Measurements from ENCODE around the gene GATAD2A.
"Not testable (repeated sequence)": the region's sequence is repeated elsewhere in the genome, so short reads cannot be mapped to it uniquely, and the experiment has no call there.

GATAD2A gene

DNA sequence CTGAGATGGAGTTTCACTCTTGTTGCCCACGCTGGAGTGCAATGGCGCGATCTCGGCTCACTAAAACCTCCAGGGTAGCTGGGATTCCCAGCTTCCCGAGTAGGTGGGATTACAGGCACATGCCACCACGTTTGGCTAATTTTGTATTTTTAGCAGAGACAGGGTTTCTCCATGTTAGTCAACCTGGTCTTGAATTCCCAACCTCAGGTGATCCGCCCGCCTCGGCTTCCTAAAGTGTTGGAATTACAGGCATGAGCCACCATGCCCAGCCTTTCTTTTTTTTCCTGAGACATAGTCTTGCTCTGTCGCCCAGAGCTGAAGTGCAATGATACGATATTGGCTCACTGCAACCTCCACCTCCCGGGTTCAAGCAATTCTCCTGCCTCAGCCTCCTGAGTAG, 25.2 kb upstream of the GATAD2A start:
- H3K27ac ChIP-seq (ENCODE audit: low read depth, low read length), result not testable (repeated sequence)

DNA sequence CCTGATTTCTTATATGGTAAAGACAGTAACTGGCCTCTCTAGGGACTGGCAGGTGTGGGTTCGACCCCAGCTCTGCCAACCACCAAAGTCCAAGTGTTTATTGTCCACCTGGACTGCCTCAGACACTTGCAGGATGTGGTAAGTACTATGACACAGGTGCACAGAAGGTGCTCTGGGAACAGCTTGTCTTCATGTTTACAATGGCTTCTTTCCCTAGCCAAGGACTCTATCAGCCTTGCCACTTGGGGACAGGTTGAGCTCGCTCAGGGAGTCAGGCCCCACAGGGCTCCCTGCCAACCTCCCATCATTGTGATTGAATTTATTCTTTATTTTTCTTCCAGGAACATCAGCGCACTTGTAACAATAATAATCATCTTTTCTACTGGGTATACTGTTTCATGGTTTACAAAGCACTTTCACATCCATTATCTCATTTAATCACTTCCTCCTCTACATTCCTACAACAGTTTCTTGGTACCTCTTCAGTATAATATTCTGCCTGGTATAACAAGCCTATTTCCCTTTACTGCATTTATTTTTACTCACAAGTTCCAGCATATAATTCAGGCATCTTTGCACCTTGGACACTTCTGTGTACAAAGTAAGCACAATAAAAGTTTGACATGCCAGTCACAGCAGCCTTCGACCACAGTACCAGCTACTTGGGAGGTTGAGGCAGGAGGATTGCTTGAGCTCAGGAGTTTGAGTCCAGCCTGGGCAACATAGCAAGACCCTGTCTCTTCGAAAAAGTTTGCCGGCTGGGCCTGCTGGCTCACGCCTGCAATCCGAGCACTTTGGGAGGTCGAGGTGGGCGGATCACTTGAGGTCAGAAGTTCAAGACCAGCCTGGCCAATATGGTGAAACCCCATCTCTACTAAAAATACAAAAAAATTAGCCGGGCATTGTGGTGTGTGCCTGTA, 24.2 kb upstream of the GATAD2A start:
- H3K27me3 ChIP-seq (ENCODE audit: control insufficient read depth in 1 of 2, insufficient read depth in 2 of 2, low read length in 2 of 2), result no peaks in the 10 kb centered on the region
- H3K36me3 ChIP-seq (ENCODE audit: insufficient read depth, low read length), result no peaks in the 10 kb centered on the region
- H3K4me1 ChIP-seq (ENCODE audit: insufficient read depth, low read length), result peaks cover 17% of the 10 kb centered on the region
- no peak overlapping the region for H3K27ac ChIP-seq (ENCODE audit: low read depth, low read length)
- H3K9ac ChIP-seq (ENCODE audit: low read length), result no peak overlapping the region
- H3K9me3 ChIP-seq (ENCODE audit: low read length), result no peaks in the 10 kb centered on the region
- no peak overlapping the region for H3K4me3 ChIP-seq (ENCODE audit: low read depth in 1 of 2, low read length in 2 of 2)

More for the DNA sequence above, 25.2 kb upstream of the GATAD2A start:
- not testable (repeated sequence) for H3K9ac ChIP-seq (ENCODE audit: low read length); H3K9me3 ChIP-seq (ENCODE audit: low read length); H3K4me3 ChIP-seq (ENCODE audit: low read depth in 1 of 2, low read length in 2 of 2); H3K36me3 ChIP-seq (ENCODE audit: insufficient read depth, low read length); H3K27me3 ChIP-seq (ENCODE audit: control insufficient read depth in 1 of 2, insufficient read depth in 2 of 2, low read length in 2 of 2)
- peaks cover 16% of the 10 kb centered on the region for H3K4me1 ChIP-seq (ENCODE audit: insufficient read depth, low read length)

DNA sequence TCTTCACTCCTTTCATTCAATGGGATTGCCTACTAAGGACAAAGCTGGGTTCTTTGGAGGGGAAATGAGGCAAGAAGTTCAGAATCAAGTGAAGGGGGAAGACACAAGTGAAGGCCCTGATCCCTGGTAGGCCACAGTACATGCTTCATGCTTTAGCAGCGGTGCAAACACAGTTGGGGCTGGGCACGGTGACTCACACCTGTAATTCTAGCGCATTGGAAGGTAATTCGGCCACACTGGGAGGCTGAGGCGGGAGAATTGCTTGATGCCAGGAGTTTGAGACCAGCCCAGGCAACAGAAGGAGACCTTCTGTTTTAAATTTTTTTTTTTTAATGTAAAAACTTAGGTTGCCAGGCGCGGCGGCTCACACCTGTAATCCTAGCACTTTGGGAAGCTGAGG, 23.4 kb upstream of the GATAD2A start:
- Histone ChIP-seq H3K27ac (ENCODE audit: low read depth, low read length) (no peak overlapping the region), H3K4me3 (ENCODE audit: low read depth in 1 of 2, low read length in 2 of 2) (no peak overlapping the region), H3K9me3 (ENCODE audit: low read length) (no peaks in the 10 kb centered on the region), H3K4me1 (ENCODE audit: insufficient read depth, low read length) (peaks cover 25% of the 10 kb centered on the region), H3K9ac (ENCODE audit: low read length) (no peak overlapping the region), H3K36me3 (ENCODE audit: insufficient read depth, low read length) (no peaks in the 10 kb centered on the region), H3K27me3 (ENCODE audit: control insufficient read depth in 1 of 2, insufficient read depth in 2 of 2, low read length in 2 of 2) (no peaks in the 10 kb centered on the region)

DNA sequence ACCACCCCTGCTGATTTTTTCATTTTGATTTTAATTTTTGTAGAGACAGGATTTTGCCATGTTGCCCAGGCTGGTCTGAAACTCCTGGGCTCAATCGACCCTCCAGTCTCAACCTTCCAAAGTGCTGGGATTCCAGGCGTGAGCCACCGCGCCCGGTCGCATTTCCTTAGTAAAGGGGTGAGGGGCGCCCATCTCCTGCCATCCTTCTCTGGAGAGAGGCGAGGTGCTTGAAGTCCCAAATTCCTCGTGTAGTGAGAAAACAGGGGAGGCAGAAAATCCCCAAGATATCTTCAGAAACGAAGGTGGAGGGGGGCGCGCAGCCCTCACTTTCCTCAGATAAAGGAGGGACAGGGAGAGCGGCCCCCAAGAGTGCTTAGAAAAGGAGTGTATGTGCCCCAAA, 21.0 kb upstream of the GATAD2A start:
- Histone ChIP-seq H3K9me3 (ENCODE audit: low read length) (no peaks in the 10 kb centered on the region), H3K36me3 (ENCODE audit: insufficient read depth, low read length) (no peaks in the 10 kb centered on the region), H3K4me1 (ENCODE audit: insufficient read depth, low read length) (peaks cover 23% of the 10 kb centered on the region), H3K27me3 (ENCODE audit: control insufficient read depth in 1 of 2, insufficient read depth in 2 of 2, low read length in 2 of 2) (no peaks in the 10 kb centered on the region), H3K9ac (ENCODE audit: low read length) (peak overlapping the region; percentile 81), H3K4me3 (ENCODE audit: low read depth in 1 of 2, low read length in 2 of 2) (peak overlapping the region; percentile 59 to 74), H3K27ac (ENCODE audit: low read depth, low read length) (peak overlapping the region; percentile 76)

DNA sequence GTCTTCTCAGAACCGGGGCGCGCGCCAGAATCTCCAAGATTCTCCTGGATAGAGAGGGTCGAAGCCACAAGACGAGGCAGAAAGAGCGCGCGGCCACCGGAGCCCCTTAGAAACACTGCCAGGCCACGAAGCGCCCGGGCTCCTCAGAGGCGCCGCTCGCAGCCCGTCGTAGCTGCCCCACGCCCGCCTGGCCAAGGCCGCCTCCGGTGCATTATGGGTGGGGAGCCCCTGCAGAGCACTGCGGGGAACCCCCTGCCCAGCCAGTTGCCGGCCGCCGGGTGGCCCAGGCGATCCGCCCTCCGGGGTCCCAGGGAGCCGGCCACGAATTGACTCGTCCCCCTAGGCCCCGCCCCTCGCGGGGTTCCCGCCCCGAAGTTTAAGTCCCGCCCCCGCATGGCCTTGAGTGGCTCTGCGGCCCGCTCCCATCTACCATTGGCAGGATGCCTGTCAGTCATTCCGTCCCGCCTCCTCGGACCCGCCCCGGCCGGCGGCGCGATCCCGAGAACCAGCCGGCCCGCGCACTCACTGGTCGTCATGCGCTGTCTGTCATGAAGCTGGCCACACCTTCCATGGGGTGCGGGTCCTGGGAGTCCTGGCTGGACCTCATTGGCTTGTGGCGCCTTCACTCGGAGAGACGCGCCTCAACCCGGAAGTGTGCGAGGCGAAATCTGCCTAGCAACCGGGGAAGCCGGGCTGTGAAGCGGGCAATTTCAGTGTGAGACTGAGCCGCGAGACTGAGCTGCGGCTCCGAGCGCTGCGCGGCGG, 20.2 kb upstream of the GATAD2A start:
- H3K4me1 ChIP-seq (ENCODE audit: insufficient read depth, low read length), result peaks cover 23% of the 10 kb centered on the region
- H3K9ac ChIP-seq (ENCODE audit: low read length), result peak overlapping the region; percentile 81
- H3K27me3 ChIP-seq (ENCODE audit: control insufficient read depth in 1 of 2, insufficient read depth in 2 of 2, low read length in 2 of 2), result no peaks in the 10 kb centered on the region
- H3K4me3 ChIP-seq (ENCODE audit: low read depth in 1 of 2, low read length in 2 of 2), result peak overlapping the region; percentile 59 to 74
- no peaks in the 10 kb centered on the region for H3K36me3 ChIP-seq (ENCODE audit: insufficient read depth, low read length)
- H3K9me3 ChIP-seq (ENCODE audit: low read length), result no peaks in the 10 kb centered on the region
- H3K27ac ChIP-seq (ENCODE audit: low read depth, low read length), result peak overlapping the region; percentile 76

DNA sequence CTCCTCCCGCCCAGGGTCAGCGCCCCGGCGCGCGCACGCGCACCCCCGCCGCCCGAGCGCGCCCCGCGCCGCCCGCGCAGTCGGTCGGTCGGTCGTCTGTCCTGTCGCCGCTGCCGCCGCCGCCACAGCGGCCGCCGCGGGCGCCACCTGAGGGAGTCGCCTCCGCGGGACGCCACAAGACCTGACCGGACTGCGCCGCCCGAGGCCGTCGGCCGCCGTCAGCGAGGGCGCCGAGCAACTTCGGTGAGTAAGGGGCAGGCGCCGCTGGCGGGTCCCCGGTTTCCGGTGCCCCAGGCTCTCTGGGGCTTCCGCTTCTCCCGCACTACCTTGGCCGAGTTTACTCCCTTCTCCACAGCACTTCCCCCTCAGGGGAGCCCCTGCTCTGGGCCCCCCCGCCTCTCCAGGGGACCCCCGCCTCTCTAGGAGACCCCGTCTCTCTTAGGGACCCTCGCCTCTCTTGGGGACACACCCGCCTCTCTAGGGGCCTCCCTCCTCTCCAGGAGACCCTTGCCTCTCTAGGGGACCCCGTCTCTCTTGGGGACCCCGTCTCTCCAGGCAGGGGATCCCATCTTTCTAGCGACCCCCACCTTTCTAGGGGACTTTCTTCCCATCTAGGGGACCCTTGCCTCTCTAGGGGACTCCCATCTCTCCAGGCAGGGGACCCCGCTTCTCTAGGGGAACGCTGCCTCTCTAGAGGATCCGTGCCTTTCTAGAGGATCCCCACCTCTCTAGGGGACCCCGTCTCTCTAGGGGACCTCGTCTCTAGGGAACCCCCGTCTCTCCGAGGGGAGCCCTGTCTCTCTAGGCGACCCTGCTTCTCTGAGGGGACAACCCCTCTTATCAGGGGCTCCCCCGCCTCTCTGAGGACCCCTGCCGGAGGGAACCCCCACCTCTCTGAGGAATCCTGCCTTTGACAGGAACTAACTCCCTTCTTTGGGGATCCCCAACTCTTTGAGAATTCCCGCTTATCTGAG, 19.3 kb upstream of the GATAD2A start:
- Histone ChIP-seq H3K4me1 (ENCODE audit: insufficient read depth, low read length) (peaks cover 23% of the 10 kb centered on the region), H3K4me3 (ENCODE audit: low read depth in 1 of 2, low read length in 2 of 2) (peak overlapping the region; percentile 54 to 88), H3K9me3 (ENCODE audit: low read length) (no peaks in the 10 kb centered on the region), H3K27ac (ENCODE audit: low read depth, low read length) (peak overlapping the region; percentile 73), H3K9ac (ENCODE audit: low read length) (peak overlapping the region; percentile 67), H3K27me3 (ENCODE audit: control insufficient read depth in 1 of 2, insufficient read depth in 2 of 2, low read length in 2 of 2) (no peaks in the 10 kb centered on the region), H3K36me3 (ENCODE audit: insufficient read depth, low read length) (no peaks in the 10 kb centered on the region)

DNA sequence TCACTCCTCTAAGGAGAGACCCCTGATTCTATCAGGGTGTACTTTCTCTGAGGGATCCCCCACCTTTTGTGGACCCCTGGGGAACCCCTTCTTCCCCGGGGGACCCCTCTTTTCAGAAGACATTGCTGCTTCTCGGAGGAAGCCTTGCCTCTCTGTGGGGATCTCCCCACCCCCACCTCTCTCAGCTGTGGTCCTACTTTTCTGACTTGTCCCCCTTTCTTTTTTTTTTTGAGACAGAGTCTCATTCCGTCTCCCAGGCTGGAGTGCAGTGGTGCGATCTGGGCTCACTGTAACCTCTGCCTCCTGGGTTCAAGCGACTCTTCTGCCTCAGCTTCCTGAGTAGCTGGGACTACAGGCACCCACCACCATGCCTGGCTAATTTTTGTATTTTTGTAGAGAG, 18.4 kb upstream of the GATAD2A start:
- Histone ChIP-seq H3K36me3 (ENCODE audit: insufficient read depth, low read length) (no peaks in the 10 kb centered on the region), H3K9ac (ENCODE audit: low read length) (peak overlapping the region; percentile 67), H3K4me3 (ENCODE audit: low read depth in 1 of 2, low read length in 2 of 2) (peak overlapping the region in 1 of 2 donors; percentile 54), H3K27ac (ENCODE audit: low read depth, low read length) (no peak overlapping the region), H3K9me3 (ENCODE audit: low read length) (no peaks in the 10 kb centered on the region), H3K27me3 (ENCODE audit: control insufficient read depth in 1 of 2, insufficient read depth in 2 of 2, low read length in 2 of 2) (no peaks in the 10 kb centered on the region), H3K4me1 (ENCODE audit: insufficient read depth, low read length) (peaks cover 23% of the 10 kb centered on the region)

DNA sequence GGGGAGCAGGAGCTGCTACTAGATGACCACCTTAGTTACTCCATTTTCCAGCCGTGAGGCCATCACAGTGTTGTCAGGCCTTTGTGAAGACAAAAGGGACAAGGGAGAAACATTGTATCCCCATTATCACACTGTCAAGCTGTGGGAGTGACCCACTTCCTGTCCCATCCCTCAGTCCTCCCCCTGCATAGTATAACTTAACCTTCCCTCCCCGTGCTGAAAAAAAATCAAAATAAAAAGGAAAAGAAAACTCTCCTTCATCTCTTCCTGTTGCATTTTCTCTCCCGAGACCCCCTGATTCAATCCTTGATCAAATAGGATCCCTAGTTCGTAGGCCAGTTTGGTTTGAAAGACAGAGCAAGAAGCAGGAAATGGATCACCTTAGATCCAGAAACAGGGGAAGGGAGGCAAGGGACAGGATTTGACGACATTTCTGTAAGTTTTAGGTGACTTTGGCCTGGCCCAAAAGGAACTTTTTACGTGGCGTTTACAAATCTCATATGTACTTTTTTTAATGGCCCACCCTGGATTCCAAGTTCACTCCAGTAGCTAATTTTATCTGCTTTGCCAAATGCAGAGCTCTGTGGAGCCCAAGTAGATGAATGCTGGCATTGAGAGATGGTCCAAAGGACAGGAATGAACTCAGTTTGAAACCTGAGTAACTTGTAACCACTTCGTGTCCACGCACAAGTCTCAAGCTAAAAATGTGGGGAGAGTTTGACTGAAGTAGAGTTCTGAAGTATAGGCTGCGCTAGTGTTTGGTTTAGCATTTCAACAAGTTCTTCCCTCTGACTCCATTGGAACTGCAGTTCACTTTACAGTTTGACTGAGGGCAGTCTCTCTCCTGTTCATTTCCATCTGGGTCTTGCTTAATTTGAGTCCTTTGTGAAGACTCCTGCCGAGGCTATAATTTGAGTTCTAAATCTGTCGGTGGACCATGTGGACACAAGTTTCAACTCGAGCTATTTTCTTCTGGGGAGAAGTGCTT, 16.6 kb upstream of the GATAD2A start:
- Histone ChIP-seq H3K4me3 (ENCODE audit: low read depth in 1 of 2, low read length in 2 of 2) (no peak overlapping the region), H3K27ac (ENCODE audit: low read depth, low read length) (no peak overlapping the region), H3K4me1 (ENCODE audit: insufficient read depth, low read length) (peaks cover 23% of the 10 kb centered on the region)

DNA sequence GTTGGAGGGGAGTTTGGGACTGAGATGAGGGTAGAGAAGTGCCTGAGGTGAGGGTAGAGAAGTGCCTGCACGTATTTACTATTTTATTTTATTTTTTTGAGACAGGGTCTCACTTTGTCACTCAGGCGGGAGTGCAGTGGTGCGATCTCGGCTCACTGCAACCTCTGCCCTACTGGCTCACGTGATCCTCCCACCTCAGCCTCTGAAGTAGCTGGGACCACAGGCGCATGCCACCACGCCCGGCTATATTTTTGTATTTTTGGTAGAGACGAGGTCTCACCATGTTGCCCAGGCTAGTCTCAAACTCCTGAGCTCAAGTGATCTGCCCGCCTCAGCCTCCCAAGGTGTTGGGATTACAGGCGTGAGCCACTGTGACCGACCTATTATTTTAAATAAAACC, 15.8 kb upstream of the GATAD2A start:
- not testable (repeated sequence) for H3K27ac ChIP-seq (ENCODE audit: low read depth, low read length); H3K36me3 ChIP-seq (ENCODE audit: insufficient read depth, low read length); H3K27me3 ChIP-seq (ENCODE audit: control insufficient read depth in 1 of 2, insufficient read depth in 2 of 2, low read length in 2 of 2); H3K9me3 ChIP-seq (ENCODE audit: low read length); H3K4me3 ChIP-seq (ENCODE audit: low read depth in 1 of 2, low read length in 2 of 2); H3K9ac ChIP-seq (ENCODE audit: low read length)
- peaks cover 17% of the 10 kb centered on the region for H3K4me1 ChIP-seq (ENCODE audit: insufficient read depth, low read length)

More for the DNA sequence above, 16.6 kb upstream of the GATAD2A start:
- Histone ChIP-seq H3K9ac (ENCODE audit: low read length) (no peak overlapping the region), H3K9me3 (ENCODE audit: low read length) (no peaks in the 10 kb centered on the region), H3K27me3 (ENCODE audit: control insufficient read depth in 1 of 2, insufficient read depth in 2 of 2, low read length in 2 of 2) (no peaks in the 10 kb centered on the region), H3K36me3 (ENCODE audit: insufficient read depth, low read length) (no peaks in the 10 kb centered on the region)

DNA sequence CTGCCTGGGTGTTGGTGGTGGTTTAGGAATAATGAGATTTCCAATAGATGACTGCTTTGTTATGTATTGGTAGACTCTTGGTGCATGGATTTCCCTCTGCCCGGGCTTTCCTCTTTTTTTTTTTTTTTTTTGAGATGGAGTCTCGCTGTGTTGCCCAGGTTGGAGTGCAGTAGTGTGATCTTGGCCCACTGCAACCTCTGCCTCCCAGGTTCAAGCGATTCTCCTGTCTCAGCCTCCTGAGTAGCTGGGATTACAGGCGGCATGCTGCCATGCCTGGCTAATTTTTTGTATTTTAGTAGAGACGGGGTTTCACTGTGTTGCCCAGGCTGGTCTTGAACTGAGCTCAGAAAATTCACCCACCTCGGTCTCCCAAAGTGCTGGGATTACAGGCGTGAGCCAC, 11.1 kb upstream of the GATAD2A start:
- H3K4me1 ChIP-seq (ENCODE audit: insufficient read depth, low read length); H3K27me3 ChIP-seq (ENCODE audit: control insufficient read depth in 1 of 2, insufficient read depth in 2 of 2, low read length in 2 of 2); H3K9ac ChIP-seq (ENCODE audit: low read length); H3K4me3 ChIP-seq (ENCODE audit: low read depth in 1 of 2, low read length in 2 of 2); H3K27ac ChIP-seq (ENCODE audit: low read depth, low read length); H3K9me3 ChIP-seq (ENCODE audit: low read length); H3K36me3 ChIP-seq (ENCODE audit: insufficient read depth, low read length): not testable (repeated sequence)
